Activated CD8-positive, alpha-beta memory T cell treated with anti-CD3 and anti-CD28 coated beads for 1 hour (primary cell): ENCODE data around the gene APOLD1.
"Not testable (repeated sequence)": the region's sequence is repeated elsewhere in the genome, so short reads cannot be mapped to it uniquely, and the experiment has no call there.

Experiments used
- DNase-seq, 2 donors: peaks; one replicate each; pipeline ENCODE4 v3.0.0-alpha.2; 2020; ENCODE audit warnings: low read depth in 1 of 2; ENCODE audit errors: extremely low read depth in 1 of 2

APOLD1 gene

GRCh38 chr12:12839003-12839395, 53.5 kb downstream of the APOLD1 start:
- DNase-seq, result no peak

- not testable (repeated sequence) for DNase-seq
Observed at GRCh38 chr12:12839439-12839838, 54.0 kb downstream of the APOLD1 start.

GRCh38 chr12:12839873-12840579, 54.6 kb downstream of the APOLD1 start:
- DNase-seq, result no peak

- DNase-seq, result no peak
Observed at GRCh38 chr12:12840580-12840899, 55.1 kb downstream of the APOLD1 start.
